ENCODE measurements around the gene SOWAHA.

The SOWAHA gene

GRCh38 chr5:132807163-132807838, 5.8 kb upstream of the SOWAHA start:
- peak; percentile 28 for TF ChIP-seq CTCF (IDR thresholded peaks at IDR 0.05; ENCODE audit: low read depth, low read length, missing control alignments)
- no peak overlapping the region for H3K4me3 ChIP-seq (replicated peaks; ENCODE audit: low read depth, low read length)
- DNase-seq (ENCODE audit: extremely low read depth, low read depth): no peak

- no peak for DNase-seq (ENCODE audit: extremely low read depth, low read depth)
Observed at GRCh38 chr5:132808448-132808847, 4.7 kb upstream of the SOWAHA start.

DNA sequence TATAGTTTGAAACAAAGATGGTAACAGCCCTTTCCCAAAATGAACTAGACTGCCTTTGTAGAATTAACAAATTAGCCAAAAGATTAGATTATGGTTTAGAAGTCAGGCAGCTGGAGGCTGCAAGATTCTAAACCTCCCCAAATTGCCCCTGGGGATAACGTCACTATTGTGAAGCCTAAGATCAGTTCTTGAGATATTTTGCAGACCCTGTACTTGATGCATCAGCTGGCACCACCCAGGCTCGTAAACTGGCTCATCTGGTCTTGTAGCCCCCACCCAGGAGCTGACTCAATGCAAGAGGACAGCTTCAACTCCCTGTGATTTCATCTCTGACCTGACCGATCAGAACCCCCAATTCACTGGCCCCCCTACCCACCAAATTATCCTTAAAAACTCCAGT, 4.2 kb upstream of the SOWAHA start:
- H3K4me3 ChIP-seq (replicated peaks; ENCODE audit: low read depth, low read length): no peak overlapping the region
- DNase-seq (ENCODE audit: extremely low read depth, low read depth): no peak
- TF ChIP-seq CTCF (IDR thresholded peaks at IDR 0.05; ENCODE audit: low read depth, low read length, missing control alignments): no peak

More at GRCh38 chr5:132808448-132808847, 4.7 kb upstream of the SOWAHA start:
- H3K4me3 ChIP-seq (replicated peaks; ENCODE audit: low read depth, low read length): no peak overlapping the region
- TF ChIP-seq CTCF (IDR thresholded peaks at IDR 0.05; ENCODE audit: low read depth, low read length, missing control alignments): no peak

DNA sequence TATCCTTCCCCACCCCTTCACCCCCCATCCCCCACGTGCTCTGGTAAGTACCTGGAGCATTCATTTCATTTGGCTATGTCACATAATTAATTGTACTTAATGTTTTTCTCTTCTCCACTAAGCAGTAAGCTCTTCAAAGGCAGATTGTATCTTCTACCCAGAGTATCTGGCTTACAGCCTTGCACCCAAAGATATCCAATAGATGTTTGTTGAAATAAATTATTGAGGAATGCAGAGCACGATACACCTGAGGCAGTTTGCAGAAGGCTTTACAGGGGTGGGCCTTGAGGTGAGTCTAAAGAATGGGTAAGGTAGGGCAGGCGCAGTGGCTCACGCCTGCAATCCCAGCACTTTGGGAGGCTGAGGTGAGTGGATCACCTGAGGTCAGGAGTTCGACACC, 2.5 kb upstream of the SOWAHA start:
- no peak for DNase-seq (ENCODE audit: extremely low read depth, low read depth)
- no peak overlapping the region for H3K4me3 ChIP-seq (replicated peaks; ENCODE audit: low read depth, low read length)
- no peak for TF ChIP-seq CTCF (IDR thresholded peaks at IDR 0.05; ENCODE audit: low read depth, low read length, missing control alignments)

DNA sequence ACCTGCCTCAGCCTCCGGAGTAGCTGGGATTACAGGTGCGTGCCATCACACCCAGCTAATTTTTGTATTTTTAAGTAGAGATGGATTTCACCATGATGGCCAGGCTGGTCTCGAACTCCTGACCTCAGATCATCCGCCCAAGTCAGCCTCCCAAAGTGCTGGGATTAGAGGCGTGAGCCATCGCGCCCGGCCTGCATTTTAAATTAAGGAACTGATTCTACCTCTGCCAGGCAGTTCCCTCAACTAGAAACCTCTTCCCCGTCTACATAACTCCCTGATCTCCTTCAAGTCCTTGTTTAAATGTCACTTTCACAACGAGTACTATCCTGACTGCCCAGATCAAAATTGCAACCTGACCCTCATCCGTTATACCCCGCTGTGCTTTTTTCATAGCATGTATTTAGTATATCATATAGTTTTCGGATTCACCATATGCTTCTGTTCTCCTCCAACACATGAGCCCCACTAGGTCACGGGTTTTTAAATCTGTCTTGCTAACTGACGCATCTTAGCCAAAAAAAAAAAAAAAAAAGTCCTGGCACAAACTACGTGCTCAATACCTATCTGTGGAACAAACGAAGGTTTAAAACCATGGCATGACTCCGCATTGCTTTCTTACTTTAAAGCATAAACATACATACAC, 858 bp upstream of the SOWAHA start:
- no peak overlapping the region for H3K4me3 ChIP-seq (replicated peaks; ENCODE audit: low read depth, low read length)
- TF ChIP-seq CTCF (IDR thresholded peaks at IDR 0.05; ENCODE audit: low read depth, low read length, missing control alignments): no peak
- no peak for DNase-seq (ENCODE audit: extremely low read depth, low read depth)

GRCh38 chr5:132813599-132814502, 749 bp downstream of the SOWAHA start:
- H3K4me3 ChIP-seq (replicated peaks; ENCODE audit: low read depth, low read length): no peak overlapping the region
- TF ChIP-seq CTCF (IDR thresholded peaks at IDR 0.05; ENCODE audit: low read depth, low read length, missing control alignments): no peak
- DNase-seq (ENCODE audit: extremely low read depth, low read depth): no peak

All from HFF-Myc (cell line).